ENCODE measurements around the gene NPY2R. TPM values are rescaled to one million over a fixed set of nuclear protein-coding genes. Genes with fewer than 3 reads are reported as not detected.

Gene NPY2R
- polyA plus RNA-seq, 3 donors, result not detected

DNA sequence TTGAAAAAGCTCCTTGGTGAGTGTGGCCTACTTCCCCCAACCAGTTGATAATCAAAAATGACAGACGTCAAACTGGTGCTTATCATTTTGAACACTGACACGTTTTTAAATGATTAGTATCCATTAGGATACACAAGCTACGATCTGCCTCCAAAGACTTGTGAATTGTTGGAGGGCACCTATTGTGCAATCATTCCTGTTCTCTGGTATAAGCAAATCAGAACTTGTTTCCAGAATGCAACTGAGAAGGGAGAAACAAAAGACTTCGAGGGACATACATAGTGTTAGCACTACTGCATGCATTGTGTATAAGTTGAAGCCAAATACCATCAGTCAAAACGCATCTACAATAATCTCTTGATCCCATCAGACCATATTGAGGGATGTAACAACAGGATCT lies 11.6 kb downstream of the NPY2R start:
- Histone ChIP-seq H3K36me3 (replicated peaks in 1 of 2; ENCODE audit: control insufficient read depth in 1 of 2, insufficient read depth in 2 of 2, low read length in 2 of 2) (no peaks in the 10 kb centered on the region), H3K4me3 (replicated peaks in 1 of 3; ENCODE audit: low read depth in 2 of 3, low read length in 3 of 3) (no peak overlapping the region), H3K27me3 (ENCODE audit: control insufficient read depth in 2 of 2, insufficient read depth in 2 of 2, low read length in 2 of 2) (no peaks in the 10 kb centered on the region), H3K79me2 (ENCODE audit: insufficient read depth, low read length) (no peaks in the 10 kb centered on the region), H3K9me3 (replicated peaks in 1 of 2; ENCODE audit: control insufficient read depth in 1 of 2, insufficient read depth in 1 of 2, low read length in 2 of 2) (no peaks in the 10 kb centered on the region), H3K9ac (ENCODE audit: insufficient read depth, low read length, poor library complexity, severe bottlenecking) (no peak overlapping the region), H3K4me2 (replicated peaks; ENCODE audit: extremely low read depth, low read length, poor library complexity, severe bottlenecking) (no peak overlapping the region), H4K20me1 (ENCODE audit: insufficient read depth, low read length) (no peaks in the 10 kb centered on the region), H2AFZ (ENCODE audit: insufficient read depth, low read depth, low read length, poor library complexity, severe bottlenecking) (no peak overlapping the region), H3K27ac (ENCODE audit: low read depth in 1 of 2, low read length in 2 of 2) (no peak overlapping the region), H3K4me1 (ENCODE audit: control insufficient read depth in 1 of 2, insufficient read depth in 2 of 2, low read length in 2 of 2) (no peaks in the 10 kb centered on the region)
- Mint-ChIP-seq H3K27me3 (ENCODE audit: low read depth in 3 of 3) (peaks cover 0 to 2% (median 0%) of the 10 kb centered on the region in 3 donors), H3K4me1 (no peaks in the 10 kb centered on the region), H3K27ac (no peak overlapping the region), H3K9me3 (peaks cover 0 to 3% (median 0%) of the 10 kb centered on the region in 7 donors), H3K4me3 (no peak overlapping the region), H3K36me3 (no peaks in the 10 kb centered on the region)
- no peak for DNase-seq
- no CpG with 5 or more reads among the region's 5 CpGs for WGBS (ENCODE audit: insufficient coverage)
- intact Hi-C loops (cut with micrococcal nuclease), result no loop called here
- TF ChIP-seq CTCF (IDR thresholded peaks at IDR 0.05), result no peak

- Histone ChIP-seq H3K4me3 (replicated peaks in 1 of 3; ENCODE audit: low read depth in 2 of 3, low read length in 3 of 3) (no peak overlapping the region), H3K79me2 (ENCODE audit: insufficient read depth, low read length) (no peaks in the 10 kb centered on the region), H3K27ac (ENCODE audit: low read depth in 1 of 2, low read length in 2 of 2) (no peak overlapping the region), H3K4me1 (ENCODE audit: control insufficient read depth in 1 of 2, insufficient read depth in 2 of 2, low read length in 2 of 2) (no peaks in the 10 kb centered on the region), H3K4me2 (replicated peaks; ENCODE audit: extremely low read depth, low read length, poor library complexity, severe bottlenecking) (no peak overlapping the region), H4K20me1 (ENCODE audit: insufficient read depth, low read length) (no peaks in the 10 kb centered on the region), H3K27me3 (ENCODE audit: control insufficient read depth in 2 of 2, insufficient read depth in 2 of 2, low read length in 2 of 2) (no peaks in the 10 kb centered on the region), H3K9me3 (replicated peaks in 1 of 2; ENCODE audit: control insufficient read depth in 1 of 2, insufficient read depth in 1 of 2, low read length in 2 of 2) (no peaks in the 10 kb centered on the region), H3K36me3 (replicated peaks in 1 of 2; ENCODE audit: control insufficient read depth in 1 of 2, insufficient read depth in 2 of 2, low read length in 2 of 2) (no peaks in the 10 kb centered on the region), H2AFZ (ENCODE audit: insufficient read depth, low read depth, low read length, poor library complexity, severe bottlenecking) (no peak overlapping the region), H3K9ac (ENCODE audit: insufficient read depth, low read length, poor library complexity, severe bottlenecking) (no peak overlapping the region)
- TF ChIP-seq CTCF (IDR thresholded peaks at IDR 0.05), result no peak
- Mint-ChIP-seq H3K27ac (no peak overlapping the region), H3K4me3 (no peak overlapping the region), H3K27me3 (ENCODE audit: low read depth in 3 of 3) (no peaks in the 10 kb centered on the region), H3K9me3 (no peaks in the 10 kb centered on the region), H3K4me1 (no peaks in the 10 kb centered on the region), H3K36me3 (no peaks in the 10 kb centered on the region)
- intact Hi-C loops (cut with micrococcal nuclease), result no loop called here
- no peak for DNase-seq
- no CpG with 5 or more reads among the region's 2 CpGs for WGBS (ENCODE audit: insufficient coverage)
Measured at GRCh38 chr4:155227131-155227530, 18.7 kb downstream of the NPY2R start.

Measured in CD14-positive monocyte (primary cell).